ENCODE results near the gene TRIM33. TPM values are rescaled to one million over a fixed set of nuclear protein-coding genes. Genes with fewer than 3 reads are reported as not detected.
A peak's percentile ranks its signal among the peaks of the same experiment; 100 is the strongest.

TRIM33 gene
- total and polyA plus RNA-seq, 10 of the 15 experiments (the other 5 are each of a cell fraction or from before 2014, with no cell fraction given), result 9.0 to 40.3 (median 22.0) TPM

GRCh38 chr1:114390960-114391359 lies 120.0 kb downstream of the TRIM33 start:
- in situ Hi-C loops (cut with MboI) (no loop called here), intact Hi-C loops (cut with micrococcal nuclease; ENCODE audit: unreplicated experiment) (no loop called here)
- no peaks in the 10 kb centered on the region for H3K79me2 ChIP-seq (ENCODE audit: control insufficient read depth, insufficient read depth, low read length)
- no peak overlapping the region for H3K4me2 ChIP-seq (ENCODE audit: control insufficient read depth, insufficient read depth)
- H3K4me1 ChIP-seq (ENCODE audit: control insufficient read depth, insufficient read depth, low read length), result no peaks in the 10 kb centered on the region
- TF ChIP-seq JUNB (IDR thresholded peaks at IDR 0.05) (peak; percentile 50), STAT1 (conservative IDR thresholded peaks at IDR 0.05) (no peak)
- H3K9ac ChIP-seq (ENCODE audit: control insufficient read depth, insufficient read depth, low read length), result no peak overlapping the region
- BruUV-seq (replicated peaks), result no TSS peak
- no peak overlapping the region for H3K27ac ChIP-seq (ENCODE audit: control insufficient read depth, insufficient read depth)
- FAIRE-seq (no peak), ATAC-seq (no peak), DNase-seq (ENCODE audit: low read depth, low spot score) (no peak)
- H4K20me1 ChIP-seq (ENCODE audit: control insufficient read depth, insufficient read depth), result no peaks in the 10 kb centered on the region
- H3K9me3 ChIP-seq (replicated peaks; ENCODE audit: control insufficient read depth, insufficient read depth, low read length), result peaks cover 2% of the 10 kb centered on the region; the same call in 1 of the 3 replicates
- ChIA-PET POLR2A (no interaction called here), SMC1A (ENCODE audit: uncharacterized antibody, unreplicated experiment) (interaction anchor here (1.0 kb wide), 1 partner anchor 35 kb away, joined by 3 read pairs; no protein-coding TSS in a partner anchor), RAD21 (ENCODE audit: unreplicated experiment) (no interaction called here), CTCF (no interaction called here)
- 0 out of 4 replicates have a peak, but pooled peaks cover 0 to 3% of the 10 kb centered on the region in 2 experiments for H3K36me3 ChIP-seq (ENCODE audit: control insufficient read depth in 2 of 2, insufficient read depth in 2 of 2, low read length in 1 of 2)
- H2AFZ ChIP-seq (ENCODE audit: control insufficient read depth, low read depth, low read length), result no peak overlapping the region
- no peak overlapping the region for H3K4me3 ChIP-seq
- H3K27me3 ChIP-seq (replicated peaks in 1 of 2; ENCODE audit: control insufficient read depth in 2 of 2, insufficient read depth in 2 of 2, low read length in 1 of 2), result no peaks in the 10 kb centered on the region

DNA sequence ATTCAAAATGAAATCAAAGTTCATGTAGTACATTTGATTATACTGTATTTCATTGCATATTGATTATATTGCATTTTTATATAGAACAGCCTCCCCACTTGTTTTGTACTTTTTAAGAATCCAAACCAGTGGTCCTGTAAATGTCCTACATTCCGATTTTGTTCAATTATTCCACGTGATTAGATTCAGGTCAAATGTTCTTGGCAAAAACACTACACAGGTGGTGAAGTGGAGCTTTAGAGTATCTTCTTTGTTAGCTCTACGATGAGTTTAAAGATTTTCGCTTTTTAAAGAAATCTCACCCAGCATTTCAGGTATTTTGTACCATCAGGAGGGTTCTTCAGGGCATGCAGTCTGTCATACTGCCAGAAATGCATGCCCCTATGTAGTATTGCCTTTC lies 120.6 kb downstream of the TRIM33 start:
- no TSS peak for BruUV-seq (replicated peaks)
- Histone ChIP-seq H3K79me2 (ENCODE audit: control insufficient read depth, insufficient read depth, low read length) (no peaks in the 10 kb centered on the region), H3K4me1 (ENCODE audit: control insufficient read depth, insufficient read depth, low read length) (no peaks in the 10 kb centered on the region), H3K36me3 (ENCODE audit: control insufficient read depth in 2 of 2, insufficient read depth in 2 of 2, low read length in 1 of 2) (0 out of 4 replicates have a peak, but pooled peaks cover 0 to 3% of the 10 kb centered on the region in 2 experiments), H2AFZ (ENCODE audit: control insufficient read depth, low read depth, low read length) (no peak overlapping the region), H3K4me2 (ENCODE audit: control insufficient read depth, insufficient read depth) (no peak overlapping the region), H3K27me3 (replicated peaks in 1 of 2; ENCODE audit: control insufficient read depth in 2 of 2, insufficient read depth in 2 of 2, low read length in 1 of 2) (no peaks in the 10 kb centered on the region), H4K20me1 (ENCODE audit: control insufficient read depth, insufficient read depth) (no peaks in the 10 kb centered on the region), H3K9me3 (replicated peaks; ENCODE audit: control insufficient read depth, insufficient read depth, low read length) (peaks cover 2% of the 10 kb centered on the region; the same call in 2 of the 3 replicates), H3K27ac (ENCODE audit: control insufficient read depth, insufficient read depth) (no peak overlapping the region), H3K9ac (ENCODE audit: control insufficient read depth, insufficient read depth, low read length) (no peak overlapping the region), H3K4me3 (no peak overlapping the region)
- TF ChIP-seq CHD4 (IDR thresholded peaks at IDR 0.05) (no peak), BRCA1 (IDR thresholded peaks at IDR 0.05; ENCODE audit: low read depth, low read length) (no peak), MAX (IDR thresholded peaks at IDR 0.05; ENCODE audit: low read depth, low read length) (no peak), MEF2A (IDR thresholded peaks at IDR 0.05; ENCODE audit: insufficient read depth, low read depth, low read length) (no peak), TBL1XR1 (IDR thresholded peaks at IDR 0.05; ENCODE audit: low read depth, low read length) (no peak), PAX8 (IDR thresholded peaks at IDR 0.05) (no peak), FOXK2 (IDR thresholded peaks at IDR 0.05) (no peak), ZSCAN29 (IDR thresholded peaks at IDR 0.05) (no peak), HDAC6 (IDR thresholded peaks at IDR 0.05; ENCODE audit: unreplicated experiment) (no peak), KAT2A (conservative IDR thresholded peaks at IDR 0.05; ENCODE audit: control insufficient read depth, low read depth, low read length) (no peak)
- ChIA-PET CTCF (no interaction called here), POLR2A (no interaction called here), RAD21 (ENCODE audit: unreplicated experiment) (no interaction called here), SMC1A (ENCODE audit: uncharacterized antibody, unreplicated experiment) (interaction anchor here (1.0 kb wide), 1 partner anchor 36 kb away, joined by 3 read pairs; no protein-coding TSS in a partner anchor)
- intact Hi-C loops (cut with micrococcal nuclease; ENCODE audit: unreplicated experiment), result no loop called here
- no peak for DNase-seq (ENCODE audit: low read depth, low spot score)
- ATAC-seq, result no peak
- WGBS (ENCODE audit: insufficient coverage, insufficient replicate concordance, low lambda C conversion rate, missing lambda C conversion rate), result 100% methylated on average over 4 of the region's 4 CpGs
- no peak for FAIRE-seq
- in situ Hi-C loops (cut with MboI), result no loop called here
